ENCODE measurements around the gene KRT24.
"Not testable (repeated sequence)": the region's sequence is repeated elsewhere in the genome, so short reads cannot be mapped to it uniquely, and the experiment has no call there.

Gene KRT24

DNA sequence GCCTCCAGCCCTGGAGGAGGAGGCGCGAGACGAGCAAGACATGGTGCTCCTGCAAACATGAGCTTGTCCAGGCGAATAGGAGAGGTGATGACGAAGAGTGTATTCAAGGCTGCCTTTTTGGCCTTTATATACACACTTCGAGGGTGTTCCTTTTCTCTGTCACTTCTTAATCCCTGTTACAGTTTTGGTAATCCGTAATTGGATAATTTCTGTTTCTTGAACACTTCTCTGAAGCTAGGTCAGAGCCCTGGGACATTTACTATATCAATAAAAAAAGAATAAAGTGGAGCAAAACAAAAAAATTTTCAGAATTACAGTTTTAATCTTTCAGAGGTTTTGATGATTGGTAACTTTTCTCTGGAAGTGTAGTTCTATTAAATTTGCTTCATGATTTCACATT is at the start of gene KRT24:
Gene KRT24 (minus strand): TSS at position 101 of the 400 bp plus-strand sequence. CDS start 59 bp downstream, at position 42.
- no peak for DNase-seq (ENCODE audit: low read depth in 3 of 3)

DNA sequence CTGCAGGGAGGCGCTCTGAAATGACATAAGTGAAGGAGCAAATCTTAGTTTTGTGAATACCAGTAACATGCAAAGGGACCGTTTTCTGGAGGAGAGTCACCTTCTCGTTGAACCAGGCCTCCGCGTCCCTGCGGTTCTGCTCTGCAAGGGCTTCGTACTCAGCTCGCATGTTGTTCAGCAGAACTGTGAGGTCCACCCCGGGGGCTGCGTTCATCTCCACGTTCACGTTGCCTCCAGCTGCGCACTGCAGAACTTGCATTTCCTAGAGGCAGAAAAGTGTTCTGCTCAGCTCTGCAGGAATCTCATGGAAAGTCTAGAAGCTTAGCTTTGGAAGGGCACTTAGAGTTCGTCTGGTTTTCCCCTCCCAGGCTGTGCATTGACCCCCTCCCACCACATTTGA is 47.5 kb upstream of the KRT24 start:
- DNase-seq (ENCODE audit: low read depth in 3 of 3) = no peak

DNA sequence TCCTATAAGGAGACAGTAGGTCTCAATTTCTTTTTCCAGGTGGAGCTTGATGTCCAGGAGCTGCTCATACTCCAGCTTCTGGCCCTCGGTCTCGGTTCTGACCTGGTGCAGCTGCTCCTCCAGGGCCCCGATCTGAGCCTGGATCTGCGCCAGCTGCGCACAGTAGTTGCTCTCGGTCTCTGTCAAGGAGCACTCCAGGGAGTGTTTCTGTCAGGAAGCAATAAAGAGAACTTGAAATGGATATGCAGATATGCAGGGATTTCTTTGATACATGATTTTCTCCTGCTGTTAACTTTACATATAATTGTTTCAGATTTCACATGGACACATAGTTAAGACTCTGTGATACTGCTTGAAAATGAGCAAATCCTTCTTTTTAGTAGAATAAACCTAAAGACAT is 46.8 kb upstream of the KRT24 start:
- DNase-seq (ENCODE audit: low read depth in 3 of 3) = no peak

DNA sequence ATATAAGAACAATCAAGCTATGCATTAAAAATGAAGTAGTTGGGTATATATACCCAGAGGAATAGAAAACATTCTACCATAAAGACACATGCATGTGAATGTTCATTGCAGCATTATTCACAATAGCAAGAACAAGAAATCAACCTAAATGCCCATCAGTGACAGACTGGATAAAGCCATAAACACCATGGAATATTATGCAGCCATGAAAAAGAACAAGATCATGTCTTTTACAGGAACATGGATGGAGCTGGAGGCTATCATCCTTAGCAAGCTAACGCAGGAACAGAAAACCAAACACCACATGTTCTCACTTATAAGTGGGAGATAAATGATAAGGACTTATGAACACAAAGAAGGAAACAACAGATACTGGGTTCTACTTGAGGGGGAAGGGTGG is 45.1 kb upstream of the KRT24 start:
- DNase-seq (ENCODE audit: low read depth in 3 of 3) = not testable (repeated sequence)

DNA sequence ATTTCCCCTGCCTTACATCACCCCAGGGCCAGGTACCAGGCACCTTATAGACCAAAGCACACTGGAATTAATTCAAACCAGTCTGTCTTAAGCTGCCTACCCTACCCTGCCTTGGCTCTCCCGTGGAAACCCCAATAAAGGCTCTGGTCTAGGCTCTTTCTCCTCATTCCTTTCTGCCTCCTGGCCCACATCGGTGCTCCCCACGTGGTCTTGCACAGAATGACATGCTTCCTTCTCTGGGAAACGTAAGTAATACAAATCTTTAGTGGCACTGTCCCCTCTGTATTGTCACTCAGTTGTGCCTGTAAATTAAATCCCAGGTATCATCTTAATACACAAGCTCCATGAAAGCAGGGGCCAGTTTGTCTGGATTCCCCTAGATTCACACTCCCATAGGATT is 35.0 kb upstream of the KRT24 start:
- DNase-seq (ENCODE audit: low read depth in 3 of 3) = no peak

DNA sequence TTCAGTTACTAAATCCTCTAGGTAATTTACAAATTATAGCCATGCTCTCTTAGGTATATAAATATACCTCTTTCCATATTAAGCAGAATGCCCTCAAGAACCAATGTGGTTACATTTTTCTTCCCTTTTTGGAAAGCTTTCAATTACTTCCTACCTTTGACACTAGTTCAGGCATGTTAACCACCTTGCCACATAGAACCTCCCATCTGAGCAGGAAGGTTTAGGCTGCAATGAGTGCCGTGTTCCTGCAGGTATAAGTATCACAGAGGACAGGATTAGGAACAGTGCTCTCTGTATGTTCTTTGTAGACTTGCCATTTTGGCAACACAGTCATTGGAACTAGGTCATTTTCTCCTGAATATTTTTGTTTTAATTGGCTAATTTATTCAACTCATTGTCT is 31.5 kb upstream of the KRT24 start:
- no peak for DNase-seq (ENCODE audit: low read depth in 3 of 3)

DNA sequence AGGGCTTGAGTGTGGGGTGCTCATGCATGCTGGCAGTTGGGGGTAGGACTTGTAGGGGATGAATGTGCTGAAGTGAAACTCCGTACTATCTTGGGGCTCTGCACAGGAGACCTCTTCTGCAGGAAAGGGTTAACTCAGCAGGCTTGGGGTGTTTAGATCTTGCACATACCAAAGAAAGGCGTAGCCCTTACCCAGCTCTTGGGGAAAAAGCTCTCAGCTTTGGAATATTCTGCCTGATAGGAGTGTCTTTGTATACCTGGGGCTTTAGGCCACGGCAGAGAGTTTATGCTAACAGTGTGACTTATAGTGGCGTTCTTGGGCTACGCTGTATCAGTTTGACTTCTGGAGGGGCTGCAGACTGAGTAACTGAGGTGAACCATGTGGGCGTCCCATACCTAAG is 30.5 kb upstream of the KRT24 start:
- no peak for DNase-seq (ENCODE audit: low read depth in 3 of 3)

DNA sequence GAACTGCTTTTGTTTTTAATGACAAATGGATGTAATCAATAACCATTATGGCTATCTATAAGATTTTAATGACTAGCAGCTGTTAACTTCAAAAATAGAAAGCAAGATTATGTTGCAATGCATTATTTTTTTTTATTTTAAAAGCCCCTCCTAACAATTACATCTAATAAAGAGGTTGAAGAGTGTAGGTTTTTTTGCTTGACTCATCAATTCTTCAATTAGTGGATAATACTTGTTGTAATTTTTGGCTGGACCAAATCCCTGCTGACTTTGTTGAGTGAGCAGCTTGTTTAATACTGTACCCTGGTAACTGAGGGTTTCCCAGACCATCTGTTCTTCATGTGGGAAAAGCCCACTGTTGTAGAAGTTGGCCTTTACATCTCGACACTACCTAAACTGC is 27.4 kb upstream of the KRT24 start:
- no peak for DNase-seq (ENCODE audit: low read depth in 3 of 3)

DNA sequence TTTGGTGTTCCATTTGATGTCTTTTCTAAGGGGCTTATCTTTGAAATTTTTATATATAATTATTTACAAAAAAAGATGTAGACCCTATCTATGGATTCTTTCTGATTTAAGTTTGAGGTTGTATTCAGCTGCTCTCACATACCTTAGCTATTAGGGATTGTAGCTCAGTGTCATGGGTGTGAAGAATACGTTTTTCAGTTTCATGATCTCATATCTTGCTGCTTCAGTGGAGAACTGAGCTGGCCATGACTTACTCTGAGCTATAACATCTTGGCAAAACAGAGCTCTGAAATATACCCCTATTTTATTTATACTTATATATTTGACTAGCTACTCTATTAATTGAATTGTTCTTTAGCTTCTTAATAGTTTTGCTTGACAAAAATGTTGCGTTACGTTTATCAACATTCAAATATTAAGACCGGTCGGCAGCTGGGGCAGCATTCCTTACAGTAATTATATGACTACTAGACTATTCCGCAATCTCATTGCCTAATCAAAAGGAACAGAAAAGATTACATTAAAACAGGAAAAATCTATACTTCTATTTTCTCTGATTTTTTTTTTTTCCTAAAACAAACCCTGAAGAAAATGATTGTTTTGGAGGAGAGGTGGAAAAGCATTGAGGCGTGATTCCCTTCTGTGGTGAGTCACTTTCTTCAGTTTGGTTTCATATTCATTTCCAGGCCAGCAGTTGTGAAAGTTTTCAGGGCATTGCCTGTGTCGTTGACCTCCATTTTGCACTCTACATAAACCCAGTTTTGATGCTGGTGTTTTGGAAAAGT is 24.1 kb upstream of the KRT24 start:
- DNase-seq (ENCODE audit: low read depth in 3 of 3) = no peak

DNA sequence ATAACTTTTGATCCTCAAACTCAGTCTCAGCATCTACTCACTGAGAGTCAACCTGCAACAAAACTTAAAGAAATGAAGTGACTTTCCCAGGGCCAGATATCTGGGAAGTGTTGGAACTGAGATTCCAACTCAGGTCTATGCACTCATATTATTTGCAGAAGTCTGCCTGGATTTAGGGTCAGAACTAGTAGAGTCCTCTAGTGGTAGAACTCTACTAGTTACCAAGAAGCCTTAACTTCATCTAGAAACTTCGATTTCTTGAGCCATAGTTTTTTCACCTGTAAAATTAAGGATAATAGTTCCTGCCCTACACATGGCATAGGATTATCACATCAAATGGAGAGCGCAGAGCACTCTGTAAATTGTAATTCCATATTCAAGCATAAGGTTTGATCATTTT is 23.4 kb upstream of the KRT24 start:
- DNase-seq (ENCODE audit: low read depth in 3 of 3) = no peak

DNA sequence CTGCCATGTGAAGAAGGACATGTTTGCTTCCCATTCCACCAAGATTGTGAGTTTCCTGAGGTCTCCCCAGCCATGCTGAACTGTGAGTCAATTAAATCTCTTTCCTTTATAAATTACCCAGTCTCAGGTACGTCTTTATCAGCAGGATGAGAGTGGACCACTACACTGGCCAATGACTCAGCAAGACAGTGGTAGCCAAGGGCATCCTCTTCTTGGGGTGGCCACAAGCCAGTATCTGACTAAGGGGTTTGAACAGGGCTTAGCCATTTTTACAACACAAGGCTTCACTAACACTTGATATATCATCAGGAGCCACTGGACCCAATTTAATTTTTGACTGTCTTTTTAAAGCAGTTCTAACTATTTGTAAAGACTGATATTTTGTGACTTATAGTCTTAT is 21.1 kb upstream of the KRT24 start:
- DNase-seq (ENCODE audit: low read depth in 3 of 3) = no peak

DNA sequence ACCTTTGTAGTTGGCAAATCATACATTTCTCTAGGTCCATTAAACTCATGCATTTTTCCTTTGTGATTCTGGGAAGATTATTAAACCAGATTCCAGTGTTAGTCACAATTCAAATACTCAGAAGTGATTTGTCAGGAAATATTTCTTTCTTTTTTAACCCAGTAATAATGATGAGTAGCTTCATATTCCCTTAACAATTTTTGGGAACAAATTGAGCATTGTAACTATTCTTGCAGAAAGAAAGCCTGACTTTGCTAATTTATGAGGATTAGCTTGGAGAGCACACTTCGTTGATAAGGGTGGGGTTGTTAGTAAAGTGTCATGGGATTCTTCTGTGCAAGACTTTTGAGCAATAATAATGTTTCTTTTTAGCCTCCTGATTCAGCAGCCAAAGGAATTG is 18.7 kb upstream of the KRT24 start:
- DNase-seq (ENCODE audit: low read depth in 3 of 3) = no peak

DNA sequence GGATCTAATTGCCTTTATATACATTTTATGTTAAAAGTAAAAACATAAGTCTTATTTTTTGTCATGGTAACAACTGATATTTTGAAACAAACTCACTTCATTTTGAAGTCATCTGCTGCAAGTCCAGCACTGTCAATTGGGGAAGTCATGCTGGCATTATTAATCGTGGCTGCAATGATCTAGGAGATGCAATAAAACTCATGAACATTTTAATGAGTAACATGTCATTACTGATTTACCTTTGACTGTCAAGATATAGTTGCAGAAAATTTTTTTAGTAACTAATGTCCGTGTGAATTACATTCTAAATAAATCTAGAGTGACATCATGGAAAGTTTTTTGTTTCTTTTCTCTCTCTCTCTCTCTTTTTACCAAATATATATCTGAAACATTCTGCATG is 17.3 kb upstream of the KRT24 start:
- no peak for DNase-seq (ENCODE audit: low read depth in 3 of 3)

DNA sequence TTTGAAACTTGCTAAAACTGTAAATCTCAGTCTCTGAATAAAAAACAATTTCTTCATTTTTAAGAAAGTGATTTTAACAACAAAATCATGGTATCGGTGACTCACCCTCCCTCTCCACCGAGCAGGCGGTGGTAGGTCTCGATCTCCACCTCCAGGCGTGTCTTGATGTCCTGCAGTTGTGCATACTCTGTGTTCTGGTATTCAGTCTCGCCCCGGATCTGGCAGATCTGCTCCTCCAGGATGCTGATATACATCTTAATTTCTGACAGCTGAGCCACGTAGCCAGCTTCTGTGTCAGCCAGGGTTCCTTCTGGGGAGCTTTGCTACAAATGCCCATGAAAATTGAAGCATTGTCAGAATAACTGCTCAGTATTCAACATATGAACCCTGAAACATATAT is 15.4 kb upstream of the KRT24 start:
- no peak for DNase-seq (ENCODE audit: low read depth in 3 of 3)

DNA sequence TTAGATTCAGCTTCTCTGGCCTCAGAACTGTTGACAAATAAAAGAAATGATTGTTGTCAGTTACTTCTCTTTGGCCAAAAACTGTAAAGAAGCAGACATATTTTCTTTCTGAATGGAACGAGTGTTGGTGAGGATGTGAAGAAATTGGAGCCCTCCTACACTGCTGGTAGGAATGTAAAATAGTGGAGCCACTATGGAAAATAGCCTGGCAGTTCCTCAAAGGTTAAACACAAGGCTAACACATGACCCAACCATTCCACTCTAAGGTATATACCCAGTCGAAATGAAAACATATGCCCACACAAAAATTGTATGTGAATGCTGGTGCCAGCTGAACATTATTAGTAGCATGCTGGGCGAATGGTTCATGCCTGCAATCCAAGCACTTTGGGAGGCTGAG is 14.2 kb upstream of the KRT24 start:
- DNase-seq (ENCODE audit: low read depth in 3 of 3) = no peak

DNA sequence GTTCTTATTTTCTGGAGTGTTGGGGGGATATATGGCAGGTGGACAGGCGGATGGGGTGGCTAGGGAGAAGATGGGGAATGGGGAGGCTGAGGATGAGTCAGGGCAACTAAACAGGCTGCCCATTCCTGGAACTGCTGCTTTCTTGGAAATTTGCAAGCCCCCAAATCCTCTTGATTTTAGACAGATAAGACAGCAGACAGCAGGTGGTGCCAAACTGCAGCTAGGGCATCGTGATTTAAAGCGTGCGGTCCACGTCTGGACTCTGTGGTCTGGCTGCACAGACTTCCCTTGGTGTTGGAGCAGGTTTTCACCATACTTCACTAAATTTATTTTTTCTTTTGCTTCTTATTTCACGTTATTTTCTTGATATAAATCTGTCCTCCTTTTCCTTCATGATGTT is 10.9 kb upstream of the KRT24 start:
- no peak for DNase-seq (ENCODE audit: low read depth in 3 of 3)

DNA sequence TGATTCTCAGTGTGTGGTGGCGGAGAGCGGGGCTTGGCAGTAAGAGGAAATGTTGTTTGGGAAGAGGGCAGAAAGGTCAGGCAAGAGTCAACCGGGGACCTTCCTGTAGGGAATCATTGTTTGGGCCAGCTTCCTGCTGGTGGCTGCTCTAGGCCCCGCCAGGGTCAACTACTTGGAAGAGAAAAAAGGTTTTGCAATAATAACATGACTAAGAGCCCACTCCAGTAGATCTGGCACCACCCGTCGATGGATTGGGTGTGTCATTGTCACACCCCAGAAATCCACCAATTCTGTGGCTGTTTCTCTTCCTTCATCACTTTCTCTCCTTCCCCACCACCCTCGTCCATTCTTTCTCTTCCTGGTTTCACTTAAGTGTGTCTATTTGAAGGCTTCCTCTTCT is 4.2 kb upstream of the KRT24 start:
- DNase-seq (ENCODE audit: low read depth in 3 of 3) = no peak

DNA sequence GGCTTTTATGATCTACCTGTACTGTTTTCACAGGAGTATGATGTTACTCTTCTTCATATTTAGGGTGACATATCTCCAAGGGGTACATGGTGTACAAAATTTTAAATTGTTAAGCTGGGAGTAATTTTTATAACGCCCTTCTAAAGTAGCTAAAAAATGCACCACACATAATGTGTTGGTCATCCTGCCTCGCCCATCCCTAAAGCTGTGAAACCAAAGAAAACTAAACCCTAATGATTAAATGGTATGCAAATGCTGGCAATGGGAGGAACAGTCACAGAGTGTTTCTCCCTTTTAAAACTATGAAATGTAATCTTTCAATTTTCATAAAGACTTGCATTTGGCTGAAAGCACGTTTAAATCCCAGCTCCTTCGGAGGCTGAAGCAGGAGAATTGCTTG is 2.0 kb upstream of the KRT24 start:
- no peak for DNase-seq (ENCODE audit: low read depth in 3 of 3)

DNA sequence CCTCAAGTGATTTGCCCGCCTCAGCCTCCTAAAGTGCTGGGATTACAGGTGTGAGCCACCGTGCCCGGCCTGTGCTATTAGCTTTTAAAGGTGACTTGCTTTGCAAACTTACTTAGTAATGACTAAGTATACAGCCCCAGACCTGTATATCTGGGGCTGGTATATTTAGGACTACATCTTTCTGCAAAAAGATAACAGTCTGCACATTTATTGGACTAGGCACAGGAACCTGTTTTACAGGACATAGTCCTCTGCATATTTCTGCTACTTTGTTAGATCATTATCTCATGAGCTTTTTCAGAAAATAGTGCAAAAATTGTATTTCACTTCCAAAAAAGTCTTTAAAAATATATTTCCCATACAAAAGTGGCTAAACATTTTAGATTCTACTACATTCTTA is 1.3 kb downstream of the KRT24 start:
- no peak for DNase-seq (ENCODE audit: low read depth in 3 of 3)

DNA sequence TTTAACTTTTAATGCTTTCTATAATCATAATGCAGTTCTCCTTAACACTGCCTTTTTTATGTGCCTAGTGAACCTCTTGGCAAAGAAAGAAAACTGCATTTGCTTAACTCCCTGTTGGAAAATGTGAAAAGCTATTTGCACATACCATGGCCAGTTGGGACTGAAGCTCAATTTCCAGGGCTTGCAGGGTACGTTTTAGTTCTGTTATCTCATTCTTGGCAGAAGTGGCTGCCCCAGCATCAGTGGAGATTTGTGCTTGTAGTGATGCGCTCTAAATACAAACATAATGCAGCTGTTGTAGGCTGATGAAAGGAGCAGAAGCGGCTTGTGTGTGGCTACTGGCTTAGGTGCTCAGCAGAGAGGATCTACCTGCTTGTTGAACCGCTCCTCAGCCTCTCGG is 3.7 kb downstream of the KRT24 start:
- DNase-seq (ENCODE audit: low read depth in 3 of 3) = no peak

DNA sequence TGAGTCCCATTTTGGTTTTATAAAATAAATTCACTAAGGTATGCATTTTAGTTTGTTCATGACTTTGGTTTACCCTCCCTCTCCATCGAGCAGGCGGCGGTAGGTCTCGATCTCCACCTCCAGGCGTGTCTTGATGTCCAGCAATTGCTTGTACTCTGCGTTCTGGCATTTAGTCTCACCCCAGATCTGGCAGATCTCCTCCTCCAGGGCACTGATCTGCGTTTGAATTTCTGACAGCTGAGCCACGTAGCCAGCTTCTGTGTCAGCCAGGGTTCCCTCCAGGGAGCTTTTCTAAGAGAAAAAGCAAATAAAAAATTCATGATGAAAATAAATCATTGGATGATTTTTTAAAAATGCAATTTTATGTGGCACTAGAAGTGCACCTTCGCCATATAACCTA is 4.2 kb downstream of the KRT24 start:
- no peak for DNase-seq (ENCODE audit: low read depth in 3 of 3)

DNA sequence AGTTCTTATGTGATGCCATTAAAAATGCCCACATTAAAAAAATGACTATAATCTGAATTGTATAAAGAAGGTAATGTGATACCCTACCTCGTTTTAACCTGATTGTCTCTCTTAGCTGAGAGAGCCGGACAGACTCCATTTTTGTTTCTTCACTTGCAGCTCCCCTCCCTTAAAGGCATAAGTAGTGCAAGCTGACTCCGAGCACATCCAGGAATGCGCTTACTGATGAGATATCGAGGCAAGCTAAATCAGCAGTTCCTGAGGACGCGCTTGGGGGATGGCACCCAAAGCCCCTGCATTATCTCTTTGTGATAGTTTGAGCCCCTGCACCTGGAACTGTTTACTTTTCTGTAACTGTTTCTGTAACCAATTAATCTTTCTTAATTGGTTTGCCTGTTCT is 6.3 kb downstream of the KRT24 start:
- no peak for DNase-seq (ENCODE audit: low read depth in 3 of 3)

DNA sequence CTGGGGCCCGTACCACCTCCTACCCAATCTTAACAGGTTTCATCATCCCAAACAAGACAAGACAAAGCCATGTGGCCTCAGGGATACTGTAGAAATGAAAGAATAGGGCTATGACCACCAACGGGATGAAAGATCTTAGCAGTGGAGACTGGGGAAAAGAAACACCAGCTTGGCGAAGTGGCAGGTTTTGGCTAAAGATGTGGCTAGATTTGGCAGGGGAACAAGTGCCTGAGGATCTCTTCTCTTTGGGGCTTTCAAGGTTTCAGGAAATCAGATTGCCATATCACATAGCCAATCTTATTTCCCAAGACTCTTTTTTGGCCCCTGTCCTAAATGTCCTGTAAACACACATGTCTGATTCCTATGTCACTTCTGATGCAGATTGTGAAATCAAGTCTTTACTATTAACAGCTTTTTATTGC is 6.9 kb downstream of the KRT24 start:
- no peak for DNase-seq (ENCODE audit: low read depth in 3 of 3)

DNA sequence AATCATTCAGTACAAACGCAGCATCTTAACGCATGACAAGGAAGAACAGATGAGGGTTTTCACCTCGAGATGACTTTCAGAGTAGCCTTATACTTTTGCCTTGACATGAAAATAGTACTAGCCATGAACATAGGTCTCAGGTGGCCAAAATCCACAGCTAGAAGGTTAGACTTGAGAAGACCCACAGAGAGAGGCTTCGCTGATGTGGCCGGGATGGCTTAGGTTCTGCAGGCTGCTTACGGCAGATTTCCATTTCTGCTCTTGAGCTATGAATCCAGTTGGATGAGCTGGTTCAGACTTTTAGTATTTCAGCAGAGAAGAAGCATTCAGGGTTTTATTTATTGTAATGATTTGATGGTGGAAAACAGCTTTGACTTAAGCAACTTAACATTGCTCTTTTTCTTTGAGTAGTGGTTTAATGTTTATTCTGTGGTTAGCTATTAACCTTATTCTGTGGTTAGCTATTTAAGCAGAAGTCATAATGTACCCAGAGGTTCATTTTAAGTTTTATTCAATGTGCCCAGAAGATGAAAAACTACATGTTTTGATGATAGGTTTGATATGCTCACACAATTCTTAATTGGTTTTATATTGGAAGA is 7.6 kb downstream of the KRT24 start:
- no peak for DNase-seq (ENCODE audit: low read depth in 3 of 3)

Measured in stimulated activated CD4-positive, alpha-beta T cell treated with anti-CD3 and anti-CD28 coated beads, TNF-alpha, amount 100 ng/mL, for 24 hours (primary cell).